GM23338 (cell line): ENCODE data around the gene TERT. TPM values are rescaled to one million over a fixed set of nuclear protein-coding genes. Genes with fewer than 3 reads are reported as not detected.

ENCODE experiments used
- ATAC-seq: fragments of 200-7000 bp; cut with Tn5 transposase; 3 replicates; pipeline ENCODE4 v1.9.1; 2020
- DNase-seq: peaks from one replicate; pipeline ENCODE4 v3.0.0-alpha.2; 2015; ENCODE audit warnings: low spot score
- H2AFZ ChIP-seq: fragments of 200-600 bp; sonication (generic); 2 replicates; pipeline ENCODE4 v1.8.0; 2016; ENCODE audit warnings: antibody characterized with exemption, mild to moderate bottlenecking, moderate library complexity
- H3F3A ChIP-seq: fragments of 200-600 bp; sonication (generic); replicated peaks from 2 replicates; pipeline ENCODE4 v1.8.0; 2017; ENCODE audit warnings: antibody characterized with exemption, mixed run types, low read depth
- H3K27ac ChIP-seq: fragments of 200-600 bp; sonication (generic); 2 replicates; pipeline ENCODE4 v1.6.1; 2016; ENCODE audit warnings: low read depth
- H3K27me3 ChIP-seq: fragments of 200-600 bp; sonication (generic); 2 replicates; pipeline ENCODE4 v1.8.0; 2016; ENCODE audit warnings: mild to moderate bottlenecking, mixed run types, moderate library complexity; ENCODE audit not compliant: insufficient read depth
- H3K36me3 ChIP-seq: fragments of 200-600 bp; sonication (generic); 2 replicates; pipeline ENCODE4 v1.8.0; 2016; ENCODE audit warnings: mild to moderate bottlenecking; ENCODE audit not compliant: insufficient read depth
- H3K4me1 ChIP-seq: fragments of 200-600 bp; sonication (generic); 2 replicates; pipeline ENCODE4 v1.8.0; 2016; ENCODE audit warnings: mild to moderate bottlenecking, moderate library complexity; ENCODE audit not compliant: insufficient read depth
- H3K4me2 ChIP-seq: fragments of 200-600 bp; sonication (generic); 2 replicates; pipeline ENCODE4 v1.7.1; 2017; ENCODE audit warnings: mixed run types
- H3K4me3 ChIP-seq: fragments of 200-600 bp; sonication (generic); 2 replicates; pipeline ENCODE4 v1.6.1; 2016; ENCODE audit warnings: mixed run types
- H3K79me2 ChIP-seq: fragments of 200-600 bp; sonication (generic); replicated peaks from 2 replicates; pipeline ENCODE4 v1.8.0; 2017; ENCODE audit warnings: mild to moderate bottlenecking; ENCODE audit not compliant: insufficient read depth
- H3K9me2 ChIP-seq: fragments of 200-600 bp; sonication (generic); 2 replicates; pipeline ENCODE4 v1.8.0; 2017; ENCODE audit not compliant: insufficient read depth
- H4K20me1 ChIP-seq: fragments of 200-600 bp; sonication (generic); replicated peaks from 2 replicates; pipeline ENCODE4 v1.8.0; 2017; ENCODE audit warnings: mild to moderate bottlenecking; ENCODE audit not compliant: insufficient read depth
- H3K27ac Mint-ChIP-seq: 2 replicates; pipeline ENCODE4 v1.8.0; 2020; ENCODE audit warnings: inconsistent platforms, mild to moderate bottlenecking, moderate library complexity, mixed read lengths
- H3K27me3 Mint-ChIP-seq: 3 replicates; pipeline ENCODE4 v1.8.0; 2022; ENCODE audit warnings: low read depth, mild to moderate bottlenecking, moderate library complexity, mixed read lengths, inconsistent platforms; ENCODE audit not compliant: insufficient read depth, poor library complexity
- H3K36me3 Mint-ChIP-seq: 3 replicates; pipeline ENCODE4 v1.8.0; 2021; ENCODE audit warnings: low read depth, mild to moderate bottlenecking, inconsistent platforms, moderate library complexity, mixed read lengths
- H3K4me1 Mint-ChIP-seq: 3 replicates; pipeline ENCODE4 v1.8.0; 2020; ENCODE audit warnings: mild to moderate bottlenecking, inconsistent platforms, mixed read lengths
- H3K4me3 Mint-ChIP-seq: 3 replicates; pipeline ENCODE4 v1.8.0; 2021; ENCODE audit warnings: moderate library complexity, mild to moderate bottlenecking, inconsistent platforms, mixed read lengths
- H3K9me3 Mint-ChIP-seq: 3 replicates; pipeline ENCODE4 v1.8.0; 2020; ENCODE audit warnings: moderate library complexity, mild to moderate bottlenecking, inconsistent platforms, mixed read lengths
- CREB1 ChIP-seq: fragments of 250-450 bp; sonication (Bioruptor Pico); IDR thresholded peaks from 2 replicates; pipeline ENCODE4 v1.5.0; 2020; ENCODE audit warnings: low read depth, mild to moderate bottlenecking, moderate library complexity
- EZH2 ChIP-seq: fragments of 200-600 bp; sonication (generic); IDR thresholded peaks from one replicate; pipeline ENCODE4 v1.8.0; 2017; ENCODE audit warnings: antibody characterized with exemption, mild to moderate bottlenecking, low read depth; ENCODE audit not compliant: unreplicated experiment
- EZH2phosphoT487 ChIP-seq: fragments of 200-600 bp; sonication (generic); IDR thresholded peaks from one replicate; pipeline ENCODE4 v1.8.1; 2018; ENCODE audit warnings: antibody characterized with exemption; ENCODE audit not compliant: unreplicated experiment
- JUNB ChIP-seq: IDR thresholded peaks from one replicate; pipeline ENCODE4 v1.6.1; 2016; ENCODE audit warnings: antibody characterized with exemption; ENCODE audit not compliant: unreplicated experiment
- NANOG ChIP-seq: IDR thresholded peaks from 2 replicates; pipeline ENCODE4 v1.6.1; 2016; ENCODE audit warnings: antibody characterized with exemption, borderline replicate concordance
- POLR2AphosphoS5 ChIP-seq: IDR thresholded peaks from 2 replicates; pipeline ENCODE4 v1.6.1; 2016; ENCODE audit warnings: antibody characterized with exemption, low read depth
- STAT1 ChIP-seq: IDR thresholded peaks from one replicate; pipeline ENCODE4 v1.6.1; 2016; ENCODE audit warnings: antibody characterized with exemption; ENCODE audit not compliant: unreplicated experiment
- ZNF114 ChIP-seq: fragments of 250-450 bp; sonication (Bioruptor Pico); IDR thresholded peaks from 2 replicates; pipeline ENCODE4 v1.5.0; 2020; ENCODE audit warnings: mild to moderate bottlenecking, moderate library complexity
- ZNF331 ChIP-seq: fragments of 250-450 bp; sonication (Bioruptor Pico); IDR thresholded peaks from 2 replicates; pipeline ENCODE4 v1.5.0; 2020; ENCODE audit warnings: low read depth, mild to moderate bottlenecking, moderate library complexity
- polyA plus RNA-seq: library from polyadenylated mRNA; unstranded; fragments of >200 nt; fragmentation: Nextera tagmentation; extraction: Ambion mirVana; gene quantifications from 2 replicates; pipeline ENCODE4 v1.2.1, GENCODE V29; 2016
- total RNA-seq: library from RNA; depleted of rRNA; stranded (reverse); fragments of >200 nt; shearing (Covaris generic); gene quantifications from 2 replicates; pipeline ENCODE4 v1.2.3, GENCODE V29; 2014
- TF ChIP-seq, protein P1 (sequence below), 2 experiments: fragments of 200-600 bp in 1 of 2; sonication (generic) in 1 of 2; conservative IDR thresholded peaks; 2 replicates each; pipeline versions ENCODE4 v1.5.1 to v1.6.1; 2016 to 2017; ENCODE audit warnings: antibody characterized with exemption in 2 of 2, low read depth in 2 of 2, mild to moderate bottlenecking in 2 of 2, moderate library complexity in 1 of 2
- TF ChIP-seq, protein P2 (sequence below): IDR thresholded peaks from 2 replicates; pipeline ENCODE4 v1.6.1; 2016; ENCODE audit warnings: antibody characterized with exemption
- TF ChIP-seq, protein P3 (sequence below): IDR thresholded peaks from one replicate; pipeline ENCODE4 v1.6.1; 2018; ENCODE audit warnings: antibody characterized with exemption; ENCODE audit not compliant: unreplicated experiment
- TF ChIP-seq, protein P4 (sequence below): fragments of 250-450 bp; sonication (Bioruptor Pico); IDR thresholded peaks from 2 replicates; pipeline ENCODE4 v1.5.0; 2020; ENCODE audit warnings: mild to moderate bottlenecking, moderate library complexity

The TERT gene
- total and polyA plus RNA-seq, 2 experiments from 2014 or later = 9.8 to 46.4 TPM

DNA sequence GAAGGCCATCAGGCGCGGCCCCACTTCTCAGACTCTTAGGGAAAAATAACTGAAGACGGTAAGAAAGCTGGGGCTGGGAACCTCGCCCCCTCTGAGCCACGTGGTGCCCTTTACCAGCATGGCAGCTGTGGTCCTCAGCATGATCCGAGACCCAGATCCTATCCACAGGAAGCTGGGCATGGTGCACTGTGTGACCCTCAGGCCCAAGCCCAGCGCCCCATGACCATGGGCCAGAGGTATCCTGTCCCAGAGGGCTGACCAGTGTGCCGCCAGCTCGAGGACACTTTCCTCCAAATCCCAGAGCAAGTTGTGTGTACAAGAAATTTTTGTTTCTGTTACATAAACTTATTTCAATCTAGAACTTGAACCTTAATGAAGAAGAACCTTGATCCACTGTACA lies 28.1 kb downstream of the TERT start:
- no peak for ATAC-seq
- Histone ChIP-seq H2AFZ (no peak overlapping the region), H3K4me1 (no peaks in the 10 kb centered on the region), H3F3A (no peaks in the 10 kb centered on the region), H3K27me3 (no peaks in the 10 kb centered on the region), H3K27ac (no peak overlapping the region), H3K4me2 (no peak overlapping the region), H4K20me1 (no peaks in the 10 kb centered on the region), H3K79me2 (no peaks in the 10 kb centered on the region), H3K4me3 (no peak overlapping the region), H3K9me2 (no peaks in the 10 kb centered on the region), H3K36me3 (peaks cover 29% of the 10 kb centered on the region)
- Mint-ChIP-seq H3K9me3 (peaks cover 18% of the 10 kb centered on the region; the same call in 2 of the 3 replicates), H3K4me1 (no peaks in the 10 kb centered on the region), H3K27ac (no peak overlapping the region), H3K36me3 (peaks cover 76% of the 10 kb centered on the region), H3K4me3 (no peak overlapping the region), H3K27me3 (peaks cover 9% of the 10 kb centered on the region)
- TF ChIP-seq POLR2AphosphoS5 (no peak), ZNF114 (no peak), ZNF331 (CRISPR knock-in tag) (no peak), STAT1 (no peak), EZH2 (no peak), CREB1 (CRISPR knock-in tag) (no peak), EZH2phosphoT487 (no peak), JUNB (no peak), NANOG (no peak)
- TF ChIP-seq, protein P1, sequence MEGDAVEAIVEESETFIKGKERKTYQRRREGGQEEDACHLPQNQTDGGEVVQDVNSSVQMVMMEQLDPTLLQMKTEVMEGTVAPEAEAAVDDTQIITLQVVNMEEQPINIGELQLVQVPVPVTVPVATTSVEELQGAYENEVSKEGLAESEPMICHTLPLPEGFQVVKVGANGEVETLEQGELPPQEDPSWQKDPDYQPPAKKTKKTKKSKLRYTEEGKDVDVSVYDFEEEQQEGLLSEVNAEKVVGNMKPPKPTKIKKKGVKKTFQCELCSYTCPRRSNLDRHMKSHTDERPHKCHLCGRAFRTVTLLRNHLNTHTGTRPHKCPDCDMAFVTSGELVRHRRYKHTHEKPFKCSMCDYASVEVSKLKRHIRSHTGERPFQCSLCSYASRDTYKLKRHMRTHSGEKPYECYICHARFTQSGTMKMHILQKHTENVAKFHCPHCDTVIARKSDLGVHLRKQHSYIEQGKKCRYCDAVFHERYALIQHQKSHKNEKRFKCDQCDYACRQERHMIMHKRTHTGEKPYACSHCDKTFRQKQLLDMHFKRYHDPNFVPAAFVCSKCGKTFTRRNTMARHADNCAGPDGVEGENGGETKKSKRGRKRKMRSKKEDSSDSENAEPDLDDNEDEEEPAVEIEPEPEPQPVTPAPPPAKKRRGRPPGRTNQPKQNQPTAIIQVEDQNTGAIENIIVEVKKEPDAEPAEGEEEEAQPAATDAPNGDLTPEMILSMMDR (conservative IDR thresholded peaks at IDR 0.05; ENCODE audit: low read depth in 2 of 2) = no peak
- TF ChIP-seq, protein P2, sequence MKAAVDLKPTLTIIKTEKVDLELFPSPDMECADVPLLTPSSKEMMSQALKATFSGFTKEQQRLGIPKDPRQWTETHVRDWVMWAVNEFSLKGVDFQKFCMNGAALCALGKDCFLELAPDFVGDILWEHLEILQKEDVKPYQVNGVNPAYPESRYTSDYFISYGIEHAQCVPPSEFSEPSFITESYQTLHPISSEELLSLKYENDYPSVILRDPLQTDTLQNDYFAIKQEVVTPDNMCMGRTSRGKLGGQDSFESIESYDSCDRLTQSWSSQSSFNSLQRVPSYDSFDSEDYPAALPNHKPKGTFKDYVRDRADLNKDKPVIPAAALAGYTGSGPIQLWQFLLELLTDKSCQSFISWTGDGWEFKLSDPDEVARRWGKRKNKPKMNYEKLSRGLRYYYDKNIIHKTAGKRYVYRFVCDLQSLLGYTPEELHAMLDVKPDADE = no peak
- TF ChIP-seq, protein P3, sequence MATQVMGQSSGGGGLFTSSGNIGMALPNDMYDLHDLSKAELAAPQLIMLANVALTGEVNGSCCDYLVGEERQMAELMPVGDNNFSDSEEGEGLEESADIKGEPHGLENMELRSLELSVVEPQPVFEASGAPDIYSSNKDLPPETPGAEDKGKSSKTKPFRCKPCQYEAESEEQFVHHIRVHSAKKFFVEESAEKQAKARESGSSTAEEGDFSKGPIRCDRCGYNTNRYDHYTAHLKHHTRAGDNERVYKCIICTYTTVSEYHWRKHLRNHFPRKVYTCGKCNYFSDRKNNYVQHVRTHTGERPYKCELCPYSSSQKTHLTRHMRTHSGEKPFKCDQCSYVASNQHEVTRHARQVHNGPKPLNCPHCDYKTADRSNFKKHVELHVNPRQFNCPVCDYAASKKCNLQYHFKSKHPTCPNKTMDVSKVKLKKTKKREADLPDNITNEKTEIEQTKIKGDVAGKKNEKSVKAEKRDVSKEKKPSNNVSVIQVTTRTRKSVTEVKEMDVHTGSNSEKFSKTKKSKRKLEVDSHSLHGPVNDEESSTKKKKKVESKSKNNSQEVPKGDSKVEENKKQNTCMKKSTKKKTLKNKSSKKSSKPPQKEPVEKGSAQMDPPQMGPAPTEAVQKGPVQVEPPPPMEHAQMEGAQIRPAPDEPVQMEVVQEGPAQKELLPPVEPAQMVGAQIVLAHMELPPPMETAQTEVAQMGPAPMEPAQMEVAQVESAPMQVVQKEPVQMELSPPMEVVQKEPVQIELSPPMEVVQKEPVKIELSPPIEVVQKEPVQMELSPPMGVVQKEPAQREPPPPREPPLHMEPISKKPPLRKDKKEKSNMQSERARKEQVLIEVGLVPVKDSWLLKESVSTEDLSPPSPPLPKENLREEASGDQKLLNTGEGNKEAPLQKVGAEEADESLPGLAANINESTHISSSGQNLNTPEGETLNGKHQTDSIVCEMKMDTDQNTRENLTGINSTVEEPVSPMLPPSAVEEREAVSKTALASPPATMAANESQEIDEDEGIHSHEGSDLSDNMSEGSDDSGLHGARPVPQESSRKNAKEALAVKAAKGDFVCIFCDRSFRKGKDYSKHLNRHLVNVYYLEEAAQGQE = no peak
- TF ChIP-seq, protein P4, sequence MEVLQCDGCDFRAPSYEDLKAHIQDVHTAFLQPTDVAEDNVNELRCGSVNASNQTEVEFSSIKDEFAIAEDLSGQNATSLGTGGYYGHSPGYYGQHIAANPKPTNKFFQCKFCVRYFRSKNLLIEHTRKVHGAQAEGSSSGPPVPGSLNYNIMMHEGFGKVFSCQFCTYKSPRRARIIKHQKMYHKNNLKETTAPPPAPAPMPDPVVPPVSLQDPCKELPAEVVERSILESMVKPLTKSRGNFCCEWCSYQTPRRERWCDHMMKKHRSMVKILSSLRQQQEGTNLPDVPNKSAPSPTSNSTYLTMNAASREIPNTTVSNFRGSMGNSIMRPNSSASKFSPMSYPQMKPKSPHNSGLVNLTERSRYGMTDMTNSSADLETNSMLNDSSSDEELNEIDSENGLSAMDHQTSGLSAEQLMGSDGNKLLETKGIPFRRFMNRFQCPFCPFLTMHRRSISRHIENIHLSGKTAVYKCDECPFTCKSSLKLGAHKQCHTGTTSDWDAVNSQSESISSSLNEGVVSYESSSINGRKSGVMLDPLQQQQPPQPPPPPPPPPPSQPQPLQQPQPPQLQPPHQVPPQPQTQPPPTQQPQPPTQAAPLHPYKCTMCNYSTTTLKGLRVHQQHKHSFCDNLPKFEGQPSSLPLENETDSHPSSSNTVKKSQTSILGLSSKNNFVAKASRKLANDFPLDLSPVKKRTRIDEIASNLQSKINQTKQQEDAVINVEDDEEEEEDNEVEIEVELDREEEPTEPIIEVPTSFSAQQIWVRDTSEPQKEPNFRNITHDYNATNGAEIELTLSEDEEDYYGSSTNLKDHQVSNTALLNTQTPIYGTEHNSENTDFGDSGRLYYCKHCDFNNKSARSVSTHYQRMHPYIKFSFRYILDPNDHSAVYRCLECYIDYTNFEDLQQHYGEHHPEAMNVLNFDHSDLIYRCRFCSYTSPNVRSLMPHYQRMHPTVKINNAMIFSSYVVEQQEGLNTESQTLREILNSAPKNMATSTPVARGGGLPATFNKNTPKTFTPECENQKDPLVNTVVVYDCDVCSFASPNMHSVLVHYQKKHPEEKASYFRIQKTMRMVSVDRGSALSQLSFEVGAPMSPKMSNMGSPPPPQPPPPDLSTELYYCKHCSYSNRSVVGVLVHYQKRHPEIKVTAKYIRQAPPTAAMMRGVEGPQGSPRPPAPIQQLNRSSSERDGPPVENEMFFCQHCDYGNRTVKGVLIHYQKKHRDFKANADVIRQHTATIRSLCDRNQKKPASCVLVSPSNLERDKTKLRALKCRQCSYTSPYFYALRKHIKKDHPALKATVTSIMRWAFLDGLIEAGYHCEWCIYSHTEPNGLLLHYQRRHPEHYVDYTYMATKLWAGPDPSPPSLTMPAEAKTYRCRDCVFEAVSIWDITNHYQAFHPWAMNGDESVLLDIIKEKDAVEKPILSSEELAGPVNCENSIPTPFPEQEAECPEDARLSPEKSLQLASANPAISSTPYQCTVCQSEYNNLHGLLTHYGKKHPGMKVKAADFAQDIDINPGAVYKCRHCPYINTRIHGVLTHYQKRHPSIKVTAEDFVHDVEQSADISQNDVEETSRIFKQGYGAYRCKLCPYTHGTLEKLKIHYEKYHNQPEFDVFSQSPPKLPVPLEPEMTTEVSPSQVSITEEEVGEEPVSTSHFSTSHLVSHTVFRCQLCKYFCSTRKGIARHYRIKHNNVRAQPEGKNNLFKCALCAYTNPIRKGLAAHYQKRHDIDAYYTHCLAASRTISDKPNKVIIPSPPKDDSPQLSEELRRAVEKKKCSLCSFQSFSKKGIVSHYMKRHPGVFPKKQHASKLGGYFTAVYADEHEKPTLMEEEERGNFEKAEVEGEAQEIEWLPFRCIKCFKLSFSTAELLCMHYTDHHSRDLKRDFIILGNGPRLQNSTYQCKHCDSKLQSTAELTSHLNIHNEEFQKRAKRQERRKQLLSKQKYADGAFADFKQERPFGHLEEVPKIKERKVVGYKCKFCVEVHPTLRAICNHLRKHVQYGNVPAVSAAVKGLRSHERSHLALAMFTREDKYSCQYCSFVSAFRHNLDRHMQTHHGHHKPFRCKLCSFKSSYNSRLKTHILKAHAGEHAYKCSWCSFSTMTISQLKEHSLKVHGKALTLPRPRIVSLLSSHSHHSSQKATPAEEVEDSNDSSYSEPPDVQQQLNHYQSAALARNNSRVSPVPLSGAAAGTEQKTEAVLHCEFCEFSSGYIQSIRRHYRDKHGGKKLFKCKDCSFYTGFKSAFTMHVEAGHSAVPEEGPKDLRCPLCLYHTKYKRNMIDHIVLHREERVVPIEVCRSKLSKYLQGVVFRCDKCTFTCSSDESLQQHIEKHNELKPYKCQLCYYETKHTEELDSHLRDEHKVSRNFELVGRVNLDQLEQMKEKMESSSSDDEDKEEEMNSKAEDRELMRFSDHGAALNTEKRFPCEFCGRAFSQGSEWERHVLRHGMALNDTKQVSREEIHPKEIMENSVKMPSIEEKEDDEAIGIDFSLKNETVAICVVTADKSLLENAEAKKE (CRISPR knock-in tag) = no peak
- no peak for DNase-seq
